Astrocyte (in vitro differentiated cells and primary cell): ENCODE results near the gene PCSK5. TPM values are rescaled to one million over a fixed set of nuclear protein-coding genes. Genes with fewer than 3 reads are reported as not detected.
A peak's percentile ranks its signal among the peaks of the same experiment; 100 is the strongest.

Experiments
- DNase-seq: peaks from one replicate; pipeline ENCODE4 v3.0.0-alpha.2; 2010; ENCODE audit warnings: low read depth
- FAIRE-seq: peaks from 2 replicates; lab custom pipeline; 2011; peaks lifted over from hg19 to GRCh38; lab: Jason Lieb, UNC
- H2AFZ ChIP-seq: 2 replicates; pipeline ENCODE4 v1.6.0; 2012; ENCODE audit warnings: low read depth, low read length, inconsistent platforms
- H3K27ac ChIP-seq: 2 replicates; pipeline ENCODE4 v1.5.1; 2011; ENCODE audit warnings: low read depth, low read length, inconsistent platforms
- H3K27me3 ChIP-seq: 2 replicates; pipeline ENCODE4 v1.6.0; 2011; ENCODE audit warnings: low read length, inconsistent platforms; ENCODE audit not compliant: insufficient read depth
- H3K36me3 ChIP-seq: 2 replicates; pipeline ENCODE4 v1.5.1; 2011; ENCODE audit warnings: low read length, inconsistent platforms; ENCODE audit not compliant: insufficient read depth
- H3K4me1 ChIP-seq: 2 replicates; pipeline ENCODE4 v1.5.1; 2011; ENCODE audit warnings: low read length, inconsistent platforms; ENCODE audit not compliant: insufficient read depth
- H3K4me2 ChIP-seq: 2 replicates; pipeline ENCODE4 v1.6.0; 2012; ENCODE audit warnings: low read length, inconsistent platforms
- H3K4me3 ChIP-seq: 2 replicates; pipeline ENCODE4 v1.5.1; 2011; ENCODE audit warnings: low read depth, mild to moderate bottlenecking, low read length, inconsistent platforms; ENCODE audit not compliant: insufficient read depth
- H3K79me2 ChIP-seq: 2 replicates; pipeline ENCODE4 v1.6.0; 2012; ENCODE audit warnings: mild to moderate bottlenecking, low read length, inconsistent platforms; ENCODE audit not compliant: insufficient read depth
- H3K9ac ChIP-seq: 2 replicates; pipeline ENCODE4 v1.6.0; 2012; ENCODE audit warnings: mild to moderate bottlenecking, low read length, inconsistent platforms
- H3K9me3 ChIP-seq: 2 replicates; pipeline ENCODE4 v1.5.1; 2012; ENCODE audit warnings: low read depth, mild to moderate bottlenecking, low read length, inconsistent platforms; ENCODE audit not compliant: insufficient read depth
- H4K20me1 ChIP-seq: 2 replicates; pipeline ENCODE4 v1.6.0; 2012; ENCODE audit warnings: low read length, inconsistent platforms; ENCODE audit not compliant: insufficient read depth
- H3K27ac Mint-ChIP-seq: one replicate; pipeline ENCODE4 v1.8.0; 2021; ENCODE audit warnings: mild to moderate bottlenecking, mixed read lengths; ENCODE audit not compliant: unreplicated experiment
- H3K27me3 Mint-ChIP-seq: one replicate; pipeline ENCODE4 v1.8.0; 2021; ENCODE audit warnings: low read depth, mixed read lengths; ENCODE audit not compliant: unreplicated experiment
- H3K36me3 Mint-ChIP-seq: one replicate; pipeline ENCODE4 v1.8.0; 2021; ENCODE audit warnings: low read depth, mixed read lengths; ENCODE audit not compliant: unreplicated experiment
- H3K4me1 Mint-ChIP-seq: one replicate; pipeline ENCODE4 v1.8.0; 2021; ENCODE audit warnings: low read depth, mixed read lengths; ENCODE audit not compliant: unreplicated experiment
- H3K4me3 Mint-ChIP-seq: one replicate; pipeline ENCODE4 v1.8.0; 2021; ENCODE audit warnings: mild to moderate bottlenecking, moderate library complexity, mixed read lengths; ENCODE audit not compliant: unreplicated experiment
- H3K9me3 Mint-ChIP-seq: one replicate; pipeline ENCODE4 v1.8.0; 2021; ENCODE audit warnings: mild to moderate bottlenecking, mixed read lengths; ENCODE audit not compliant: unreplicated experiment
- CTCF ChIP-seq: IDR thresholded peaks from 2 replicates; pipeline ENCODE4 v1.5.1; 2011; ENCODE audit warnings: low read depth, mild to moderate bottlenecking, inconsistent platforms, low read length, moderate library complexity; ENCODE audit not compliant: insufficient read depth
- EZH2 ChIP-seq: IDR thresholded peaks from 2 replicates; pipeline ENCODE4 v1.6.1; 2012; ENCODE audit warnings: mild to moderate bottlenecking, low read length, inconsistent platforms; ENCODE audit not compliant: insufficient read depth
- total RNA-seq: library from RNA; stranded (reverse); gene quantifications from 2 replicates; pipeline ENCODE4 v1.2.1, GENCODE V29; 2021

PCSK5 gene
- total RNA-seq, 1 donor from 2014 or later = 13.1 TPM

- no peak overlapping the region for H3K4me2 ChIP-seq
- no peaks in the 10 kb centered on the region for H3K9me3 ChIP-seq
- H3K79me2 ChIP-seq = no peaks in the 10 kb centered on the region
- peaks cover 14% of the 10 kb centered on the region for H3K4me1 ChIP-seq
- DNase-seq (no peak), FAIRE-seq (no peak)
- TF ChIP-seq EZH2 (no peak), CTCF (no peak)
- no peak overlapping the region for H2AFZ ChIP-seq
- Mint-ChIP-seq H3K9me3 (no peaks in the 10 kb centered on the region), H3K27ac (no peak overlapping the region), H3K4me1 (peaks cover 19% of the 10 kb centered on the region), H3K27me3 (peaks cover 3% of the 10 kb centered on the region), H3K4me3 (no peak overlapping the region), H3K36me3 (peaks cover 4% of the 10 kb centered on the region)
- H3K4me3 ChIP-seq = no peak overlapping the region
- no peaks in the 10 kb centered on the region for H3K36me3 ChIP-seq
- H3K27me3 ChIP-seq = no peaks in the 10 kb centered on the region
- H3K9ac ChIP-seq = no peak overlapping the region
- no peak overlapping the region for H3K27ac ChIP-seq
- H4K20me1 ChIP-seq = no peaks in the 10 kb centered on the region
These were observed 489.0 kb downstream of the PCSK5 start for GRCh38 chr9:76379494-76379893.

GRCh38 chr9:76390656-76391055 is 500.2 kb downstream of the PCSK5 start:
- Histone ChIP-seq H2AFZ (no peak overlapping the region), H3K36me3 (no peaks in the 10 kb centered on the region), H4K20me1 (peaks cover 6% of the 10 kb centered on the region), H3K9ac (no peak overlapping the region), H3K9me3 (no peaks in the 10 kb centered on the region), H3K4me2 (no peak overlapping the region), H3K4me3 (no peak overlapping the region), H3K79me2 (peaks cover 32% of the 10 kb centered on the region), H3K27ac (no peak overlapping the region), H3K27me3 (no peaks in the 10 kb centered on the region), H3K4me1 (peaks cover 8% of the 10 kb centered on the region)
- TF ChIP-seq CTCF (no peak), EZH2 (no peak)
- no peak for DNase-seq
- Mint-ChIP-seq H3K9me3 (no peaks in the 10 kb centered on the region), H3K27me3 (no peaks in the 10 kb centered on the region), H3K27ac (no peak overlapping the region), H3K4me1 (peaks cover 3% of the 10 kb centered on the region), H3K36me3 (no peaks in the 10 kb centered on the region), H3K4me3 (no peak overlapping the region)
- FAIRE-seq = no peak

- Histone ChIP-seq H2AFZ (peak within 1 kb of the TSS; percentile 98), H3K4me3 (peak within 1 kb of the TSS; percentile 79), H3K9me3 (no peaks in the 10 kb centered on the region), H3K9ac (peak within 1 kb of the TSS; percentile 88), H4K20me1 (no peaks in the 10 kb centered on the region), H3K27ac (peak within 1 kb of the TSS; percentile 82), H3K79me2 (peaks cover 32% of the 10 kb centered on the region), H3K27me3 (no peaks in the 10 kb centered on the region), H3K36me3 (no peaks in the 10 kb centered on the region), H3K4me2 (peak within 1 kb of the TSS; percentile 97), H3K4me1 (peaks cover 8% of the 10 kb centered on the region)
- Mint-ChIP-seq H3K9me3 (no peaks in the 10 kb centered on the region), H3K4me1 (peaks cover 3% of the 10 kb centered on the region), H3K27me3 (no peaks in the 10 kb centered on the region), H3K27ac (peak within 1 kb of the TSS; percentile 79), H3K4me3 (peak within 1 kb of the TSS; percentile 89), H3K36me3 (no peaks in the 10 kb centered on the region)
- TF ChIP-seq CTCF (no peak), EZH2 (no peak)
- FAIRE-seq = no peak
- peak; percentile 89 for DNase-seq
These were observed 503.9 kb downstream of the PCSK5 start, which contains the start of gene RFK for GRCh38 chr9:76394195-76394959. TSS of gene RFK (minus strand) at chr9:76394426. CDS start at chr9:76394171, 255 bp downstream.
